ENCODE data around the gene FAM162B. TPM values are rescaled to one million over a fixed set of nuclear protein-coding genes. Genes with fewer than 3 reads are reported as not detected.

The FAM162B gene
- total RNA-seq, 1 experiment from 2014 or later: 2.1 TPM

- no peak overlapping the region for H3K14ac ChIP-seq (ENCODE audit: insufficient read depth, low read length)
- H4K5ac ChIP-seq (ENCODE audit: insufficient read length, low read depth, low read length): no peak overlapping the region
- no peak overlapping the region for H2BK12ac ChIP-seq (ENCODE audit: insufficient read length, low read depth, low read length)
- no peak overlapping the region for H3K4me3 Mint-ChIP-seq
- no peaks in the 10 kb centered on the region for H3K27me3 ChIP-seq (ENCODE audit: insufficient read depth, low read length)
- no peak overlapping the region for H3T11ph ChIP-seq (ENCODE audit: low read length)
- H3K27me3 Mint-ChIP-seq (ENCODE audit: low read depth): no peaks in the 10 kb centered on the region
- no peak overlapping the region for H2BK5ac ChIP-seq (ENCODE audit: insufficient read length, low read length)
- no CpG with 5 or more reads among the region's 5 CpGs for WGBS (ENCODE audit: extremely low coverage, insufficient read length, low lambda C conversion rate)
- H3K4me1 Mint-ChIP-seq: no peaks in the 10 kb centered on the region
- no peaks in the 10 kb centered on the region for H3K36me3 Mint-ChIP-seq (ENCODE audit: insufficient read depth in 1 of 3, low read depth in 3 of 3)
- H3K23ac ChIP-seq (ENCODE audit: insufficient read length, low read depth, low read length): no peak overlapping the region
- H2AK5ac ChIP-seq (ENCODE audit: insufficient read length, low read length): no peak overlapping the region
- H2BK120ac ChIP-seq (ENCODE audit: low read depth, low read length, poor library complexity, severe bottlenecking): no peak overlapping the region
- no peak overlapping the region for H3K27ac Mint-ChIP-seq
- no peak overlapping the region for H3K18ac ChIP-seq (ENCODE audit: insufficient read length, low read depth, low read length)
- H4K8ac ChIP-seq (replicated peaks; ENCODE audit: insufficient read length, low read depth, low read length): no peak overlapping the region
- H4K91ac ChIP-seq (ENCODE audit: insufficient read length, low read depth, low read length): no peak overlapping the region
- H3K27ac ChIP-seq (ENCODE audit: insufficient read length, low read depth, low read length): no peak overlapping the region
- H2BK15ac ChIP-seq (ENCODE audit: low read depth, low read length): no peak overlapping the region
- no peaks in the 10 kb centered on the region for H3K9me3 Mint-ChIP-seq
- no peak overlapping the region for H2AFZ ChIP-seq (ENCODE audit: low read length)
- H3K4ac ChIP-seq (ENCODE audit: low read depth, low read length): no peak overlapping the region
- H3K4me2 ChIP-seq (ENCODE audit: insufficient read depth, insufficient read length, low read length): no peak overlapping the region
- H3K79me1 ChIP-seq (ENCODE audit: insufficient read depth, low read depth, low read length, poor library complexity, severe bottlenecking): no peaks in the 10 kb centered on the region
- TF ChIP-seq CTCF (conservative IDR thresholded peaks at IDR 0.05): no peak
- no peaks in the 10 kb centered on the region for H4K20me1 ChIP-seq (ENCODE audit: control insufficient read depth, insufficient read depth, insufficient read length)
- no peak overlapping the region for H3K56ac ChIP-seq (ENCODE audit: insufficient read length, low read depth, low read length)
- H2BK20ac ChIP-seq (ENCODE audit: low read depth, low read length, poor library complexity, severe bottlenecking): no peak overlapping the region
- no peaks in the 10 kb centered on the region for H3K23me2 ChIP-seq (ENCODE audit: insufficient read length, low read depth, low read length, poor library complexity, severe bottlenecking)
- H3K4me1 ChIP-seq (ENCODE audit: insufficient read depth, low read length): no peaks in the 10 kb centered on the region
- H3K9me3 ChIP-seq (ENCODE audit: control insufficient read depth, low read depth, low read length): no peaks in the 10 kb centered on the region
- DNase-seq: no peak
- no peaks in the 10 kb centered on the region for H3K79me2 ChIP-seq (ENCODE audit: insufficient read depth, low read length)
- no peak overlapping the region for H3K9ac ChIP-seq (ENCODE audit: extremely low read depth, insufficient read length, low read length)
Measured at GRCh38 chr6:116783852-116784251, 18.3 kb upstream of the FAM162B start.
